GM19099 (cell line): Measurements from ENCODE around the gene ZBTB16.

Experiments used
- POLR2A ChIP-seq: IDR thresholded peaks from 3 replicates; pipeline ENCODE4 v1.6.1; 2011; ENCODE audit warnings: low read depth; ENCODE audit not compliant: insufficient read length; ENCODE audit errors: extremely low read depth

Gene ZBTB16

GRCh38 chr11:114132944-114133394 lies 73.5 kb downstream of the ZBTB16 start:
- TF ChIP-seq POLR2A, result no peak

- TF ChIP-seq POLR2A, result no peak
Measured at GRCh38 chr11:114133548-114134329, 74.2 kb downstream of the ZBTB16 start.

DNA sequence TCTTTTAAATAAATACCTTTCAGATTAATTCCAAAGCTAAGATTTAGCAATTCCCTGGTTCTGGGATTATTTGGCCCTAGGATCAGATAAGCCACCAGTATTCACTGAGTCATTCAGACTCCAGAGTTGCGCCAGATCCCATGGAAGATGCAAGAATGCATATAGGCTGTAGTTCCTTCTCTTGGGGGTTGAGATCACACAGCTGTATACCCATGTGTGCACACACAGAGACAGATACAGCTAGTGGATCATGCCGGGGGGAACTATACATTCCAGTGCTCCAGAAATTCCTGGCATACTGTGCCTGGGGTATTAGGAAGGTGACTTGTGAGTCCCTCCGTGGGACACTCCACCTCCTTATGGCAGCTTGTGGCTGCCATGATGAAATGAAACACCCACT lies 75.4 kb downstream of the ZBTB16 start:
- TF ChIP-seq POLR2A, result no peak

DNA sequence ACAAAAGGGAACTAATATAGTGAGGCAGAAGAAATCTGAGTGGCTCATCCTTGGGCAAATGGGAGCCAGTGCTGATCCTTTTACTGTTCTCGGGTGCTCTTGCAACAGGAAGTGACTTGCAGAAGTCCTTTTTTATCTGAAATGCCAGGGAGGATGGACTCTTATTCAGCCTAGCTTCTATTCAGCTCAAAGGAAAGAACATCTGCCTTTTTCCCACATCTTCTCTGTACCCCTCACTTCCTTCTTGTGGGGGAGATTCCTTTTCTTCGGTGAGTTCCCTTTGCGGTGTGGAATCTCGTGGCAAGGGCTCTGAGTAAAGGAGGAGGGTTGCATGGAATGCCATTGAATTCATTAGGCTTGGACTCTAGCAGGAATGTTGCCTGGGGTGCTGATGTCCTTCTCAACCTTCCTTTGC lies 76.2 kb downstream of the ZBTB16 start:
- TF ChIP-seq POLR2A, result no peak

DNA sequence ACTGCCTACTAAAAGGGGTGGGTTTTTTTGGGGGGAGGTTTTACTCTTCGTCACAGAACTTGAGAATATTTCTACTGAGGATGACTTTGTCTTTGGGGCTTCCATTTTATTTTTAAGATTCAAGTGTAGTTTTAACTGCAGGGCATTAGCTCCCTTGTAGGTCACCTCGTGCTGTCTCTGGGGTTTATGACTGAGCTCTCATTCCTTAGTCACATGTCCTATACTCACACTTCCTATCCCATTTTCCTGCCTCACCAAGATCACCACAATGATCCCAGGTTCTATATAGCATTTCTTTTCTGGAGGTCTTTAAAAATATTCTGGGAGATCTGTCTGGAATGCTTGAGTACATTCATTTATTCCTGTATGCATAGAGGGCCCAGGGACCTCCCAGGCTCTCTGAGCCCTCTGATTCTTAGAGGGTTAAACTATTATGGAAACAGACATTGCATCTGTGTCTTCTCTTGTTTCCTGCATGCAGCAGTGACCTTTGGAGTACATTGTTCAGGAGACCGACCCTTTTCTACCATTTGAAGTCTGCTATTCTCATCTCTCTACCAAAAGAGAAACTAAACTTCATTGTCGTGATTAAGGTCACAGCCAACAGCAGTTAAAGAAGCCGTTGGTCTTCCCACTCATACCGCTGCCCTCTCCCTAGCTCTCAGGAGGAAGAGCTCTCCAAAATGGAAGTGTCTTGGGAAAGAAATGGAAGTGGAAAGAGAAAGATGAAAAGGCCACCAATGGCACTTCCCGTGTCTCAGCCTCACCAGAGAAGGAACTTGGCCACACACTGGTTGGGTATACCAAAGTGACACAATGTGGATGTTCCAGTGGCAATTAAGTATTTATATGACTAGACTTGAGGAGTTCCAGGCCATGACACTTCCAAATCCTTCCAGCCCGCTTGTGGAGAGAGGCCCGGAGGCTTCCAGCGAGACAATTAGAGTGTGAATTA lies 77.5 kb downstream of the ZBTB16 start:
- TF ChIP-seq POLR2A, result no peak

- TF ChIP-seq POLR2A, result no peak
Measured at GRCh38 chr11:114137838-114138237, 78.3 kb downstream of the ZBTB16 start.

DNA sequence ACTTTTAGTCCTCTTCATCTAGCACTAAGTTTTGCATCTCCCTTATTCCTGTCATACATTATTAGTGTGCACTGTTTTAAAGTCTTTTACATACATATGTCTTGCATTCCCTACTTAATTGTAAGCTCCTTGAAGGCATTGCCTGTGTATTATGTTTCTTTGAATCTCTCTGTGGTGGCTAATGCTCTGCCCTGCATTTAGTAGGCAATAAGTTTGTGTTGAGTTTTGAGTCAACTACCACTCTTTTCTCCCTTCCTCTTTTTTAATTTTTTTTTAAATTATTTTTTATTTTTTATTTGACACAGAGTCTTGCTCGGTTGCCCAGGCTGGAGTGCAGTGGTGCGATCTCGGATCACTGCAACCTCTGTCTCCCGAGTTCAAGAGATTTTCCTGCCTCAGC lies 78.9 kb downstream of the ZBTB16 start:
- TF ChIP-seq POLR2A, result no peak

DNA sequence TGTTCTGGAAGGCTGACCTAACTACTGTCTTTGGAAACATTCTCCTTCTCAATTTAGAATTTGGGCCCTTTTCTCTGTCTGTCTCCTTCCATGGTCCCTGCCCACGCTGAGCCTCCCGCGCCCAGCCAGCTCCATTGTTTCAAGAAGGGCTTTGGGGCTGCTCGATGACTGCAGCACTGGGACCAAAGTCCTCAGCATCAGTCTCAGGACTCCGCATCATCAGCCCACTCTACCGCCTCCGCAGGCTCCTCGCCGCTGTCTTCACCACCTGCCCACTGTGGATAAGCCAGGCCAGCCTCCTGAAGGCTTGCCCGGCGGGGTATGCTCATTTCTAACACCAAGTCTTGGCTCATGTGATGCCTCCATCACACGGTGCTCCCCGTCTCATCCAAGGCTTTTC lies 81.3 kb downstream of the ZBTB16 start:
- no peak for TF ChIP-seq POLR2A

GRCh38 chr11:114141863-114142580 lies 82.5 kb downstream of the ZBTB16 start:
- no peak for TF ChIP-seq POLR2A

GRCh38 chr11:114142707-114143106 lies 83.2 kb downstream of the ZBTB16 start:
- TF ChIP-seq POLR2A, result no peak

DNA sequence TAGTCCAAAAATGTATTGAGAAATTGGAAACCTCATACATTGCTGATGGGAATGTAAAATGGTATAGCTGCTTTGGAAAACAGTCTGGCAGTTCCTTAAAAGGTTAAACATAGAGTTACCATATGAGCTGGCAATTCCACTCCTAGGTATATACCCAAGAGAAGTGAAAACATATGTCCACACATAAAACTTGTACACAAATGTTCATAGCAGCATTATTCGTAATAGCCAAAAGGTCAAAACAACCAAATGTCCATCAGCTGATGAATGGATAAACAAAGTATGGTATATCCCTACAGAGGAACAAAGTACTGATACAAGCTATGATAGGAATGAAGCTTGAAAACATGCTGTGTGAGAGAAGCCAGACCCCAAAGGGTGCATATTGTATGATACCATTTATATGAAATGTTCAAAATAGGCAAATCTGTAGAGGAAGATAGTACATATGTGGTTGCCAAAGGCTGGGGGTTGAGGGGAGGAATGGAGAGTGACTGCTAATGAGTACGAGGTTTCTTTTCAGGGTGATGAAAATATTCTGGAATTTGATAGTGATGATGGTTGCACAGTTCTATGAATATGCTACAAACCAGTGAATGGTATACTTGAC lies 85.8 kb downstream of the ZBTB16 start:
- no peak for TF ChIP-seq POLR2A

DNA sequence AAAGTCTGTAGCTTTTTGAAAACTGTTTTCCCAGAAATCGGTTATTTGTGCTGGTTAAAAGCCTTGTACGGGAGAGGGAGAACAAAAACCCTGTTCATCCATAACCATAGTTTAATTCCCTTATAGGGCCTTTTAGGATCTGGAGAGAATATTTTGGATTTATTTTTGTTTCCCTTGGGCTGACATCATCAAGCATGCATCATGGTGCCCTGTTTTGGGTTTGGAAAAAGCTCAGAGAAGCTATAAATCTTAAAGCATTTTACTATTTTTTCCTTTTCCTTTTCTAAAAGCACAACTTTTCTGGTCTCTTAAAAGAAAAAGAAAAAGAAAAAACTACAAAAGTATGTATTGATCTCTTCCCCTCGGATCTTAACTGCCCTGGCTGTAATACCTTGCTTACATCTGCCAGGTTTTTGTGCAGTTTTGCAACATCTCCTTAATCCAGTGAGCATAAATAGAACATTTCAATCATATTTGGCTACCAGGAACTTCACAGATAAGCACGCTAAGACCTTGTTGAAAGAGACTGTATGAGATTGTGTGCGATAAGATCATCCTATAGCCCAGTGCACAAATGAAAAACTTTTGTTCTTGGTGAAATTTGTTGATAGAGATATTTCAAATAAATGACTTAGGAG lies 88.0 kb downstream of the ZBTB16 start:
- no peak for TF ChIP-seq POLR2A

GRCh38 chr11:114148013-114148382 lies 88.5 kb downstream of the ZBTB16 start:
- TF ChIP-seq POLR2A, result no peak

- no peak for TF ChIP-seq POLR2A
Measured at GRCh38 chr11:114149689-114150407, 90.3 kb downstream of the ZBTB16 start.
